K562 (cell line): ENCODE data around the gene MRPL55. TPM values are rescaled to one million over a fixed set of nuclear protein-coding genes. Genes with fewer than 3 reads are reported as not detected.
A peak's percentile ranks its signal among the peaks of the same experiment; 100 is the strongest.

Experiments used
- ATAC-seq: fragments of 200-7000 bp; cut with Tn5 transposase; 3 replicates; pipeline ENCODE4 v1.9.1; 2020; ENCODE audit warnings: moderate library complexity
- BruUV-seq: library from RNA; stranded (reverse); fragments of 400-500 nt; replicated peaks from 2 replicates; lab custom pipeline; 2021; lab: Mats Ljungman, UMichigan
- CTCF ChIA-PET: fragments of 300-600 bp; formaldehyde crosslinking; extraction: SDS; loops from one replicate; lab custom pipeline; 2021; ENCODE audit warnings: low intra/inter-chr PET ratio; lab: Yijun Ruan, JAX
- POLR2A ChIA-PET: fragments of 300-600, 350-650 bp; sonication (Branson Sonifier 250); formaldehyde crosslinking; extraction: SDS; loops from one replicate; lab custom pipeline; 2021; ENCODE audit warnings: antibody characterized with exemption, inconsistent platforms; lab: Yijun Ruan, JAX
- DNase-seq, 4 experiments: peaks; one replicate each; pipeline versions ENCODE4 v3.0.0 to v3.0.0-alpha.2; 2011 to 2018; ENCODE audit warnings: low spot score in 3 of 4, mixed read lengths in 3 of 4; ENCODE audit errors: extremely low read depth in 1 of 4
- FAIRE-seq: peaks from 2 replicates; lab custom pipeline; 2011; peaks lifted over from hg19 to GRCh38; lab: Jason Lieb, UNC
- H2AFZ ChIP-seq: 2 replicates; pipeline ENCODE4 v1.6.0; 2011; ENCODE audit warnings: low read depth, low read length, control low read depth, inconsistent platforms
- H3K27ac ChIP-seq: fragments of 200-600 bp; 3 replicates; pipeline ENCODE4 v1.8.0; 2011; ENCODE audit warnings: low read depth, mild to moderate bottlenecking, control low read depth, inconsistent platforms, low read length, moderate library complexity, mixed read lengths; ENCODE audit errors: extremely low read depth
- H3K27me3 ChIP-seq, 2 experiments: fragments of 300-600 bp in 1 of 2; 2 replicates in 1 of 2; 3 replicates in 1 of 2; pipeline versions ENCODE4 v1.6.0 to v1.8.0; 2011; ENCODE audit warnings: inconsistent platforms in 2 of 2, low read length in 2 of 2, mild to moderate bottlenecking in 1 of 2, mixed read lengths in 1 of 2, moderate library complexity in 1 of 2; ENCODE audit not compliant: control insufficient read depth in 2 of 2, insufficient read depth in 2 of 2
- H3K36me3 ChIP-seq: fragments of 300-600 bp; 3 replicates; pipeline ENCODE4 v1.8.0; 2011; ENCODE audit warnings: mild to moderate bottlenecking, low read length, inconsistent platforms; ENCODE audit not compliant: control insufficient read depth, insufficient read depth
- H3K4me1 ChIP-seq, 2 experiments: fragments of 200-600 bp in 1 of 2; replicated peaks in 1 of 2; 2 replicates in 1 of 2; 3 replicates in 1 of 2; pipeline versions ENCODE4 v1.5.1 to v1.8.0; 2011; ENCODE audit warnings: inconsistent platforms in 2 of 2, low read length in 2 of 2, mild to moderate bottlenecking in 1 of 2, mixed read lengths in 1 of 2, moderate library complexity in 1 of 2; ENCODE audit not compliant: control insufficient read depth in 2 of 2, insufficient read depth in 2 of 2
- H3K4me2 ChIP-seq: 2 replicates; pipeline ENCODE4 v1.6.1; 2011; ENCODE audit warnings: low read length, control low read depth, inconsistent platforms, mixed read lengths; ENCODE audit not compliant: insufficient read depth
- H3K4me3 ChIP-seq: fragments of 200-600 bp; sonication (generic), shearing (Covaris generic); 2 replicates; pipeline ENCODE4 v1.5.1; 2016; ENCODE audit warnings: control low read depth, inconsistent platforms
- H3K79me2 ChIP-seq: fragments of 200-600 bp; 3 replicates; pipeline ENCODE4 v1.8.0; 2011; ENCODE audit warnings: low read length, inconsistent platforms; ENCODE audit not compliant: control insufficient read depth, insufficient read depth
- H3K9ac ChIP-seq, 2 experiments: 2 replicates each; pipeline versions ENCODE4 v1.6.0 to v1.6.1; 2011; ENCODE audit warnings: low read depth in 2 of 2, low read length in 2 of 2, control low read depth in 1 of 2, inconsistent platforms in 1 of 2, mild to moderate bottlenecking in 1 of 2, mixed read lengths in 1 of 2; ENCODE audit not compliant: insufficient read depth in 1 of 2
- H3K9me1 ChIP-seq: one replicate; pipeline ENCODE4 v1.6.0; 2011; ENCODE audit warnings: inconsistent platforms, mild to moderate bottlenecking, low read length, moderate library complexity; ENCODE audit not compliant: control insufficient read depth, insufficient read depth
- H3K9me3 ChIP-seq: replicated peaks from 2 replicates; pipeline ENCODE4 v1.5.1; 2011; ENCODE audit warnings: low read depth, low read length, inconsistent platforms; ENCODE audit not compliant: control insufficient read depth, insufficient read depth
- H4K20me1 ChIP-seq: replicated peaks from 2 replicates; pipeline ENCODE4 v1.6.1; 2011; ENCODE audit warnings: low read length, inconsistent platforms, mixed read lengths; ENCODE audit not compliant: control insufficient read depth, insufficient read depth
- BRD4 ChIP-seq: fragments of 200-600 bp; sonication (generic); IDR thresholded peaks from 2 replicates; pipeline ENCODE4 v1.6.1; 2017; ENCODE audit warnings: inconsistent platforms
- HEY1 ChIP-seq: fragments of 250-450 bp; sonication (Bioruptor Pico); IDR thresholded peaks from 2 replicates; pipeline ENCODE4 v1.5.0; 2020; ENCODE audit warnings: mild to moderate bottlenecking, moderate library complexity, borderline replicate concordance
- KDM5B ChIP-seq: fragments of 200-600 bp; sonication (generic); IDR thresholded peaks from 2 replicates; pipeline ENCODE4 v1.6.1; 2012; ENCODE audit warnings: low read depth, mild to moderate bottlenecking, moderate library complexity, low read length, control low read depth, inconsistent platforms; ENCODE audit not compliant: insufficient replicate concordance
- NFE2L1 ChIP-seq: fragments of 450-650 bp; IDR thresholded peaks from 2 replicates; pipeline ENCODE4 v1.6.1; 2016; ENCODE audit warnings: missing genetic modification characterization, low read depth, mild to moderate bottlenecking, missing compliant biosample characterization, moderate library complexity, borderline replicate concordance
- RBFOX2 ChIP-seq: fragments of 200-400 bp; formaldehyde crosslinking; IDR thresholded peaks from 2 replicates; pipeline ENCODE4 v1.6.1; 2017; ENCODE audit warnings: low read depth, mild to moderate bottlenecking, low read length, moderate library complexity
- ZNF232 ChIP-seq: sonication (generic); formaldehyde crosslinking; IDR thresholded peaks from 2 replicates; pipeline ENCODE4 v1.8.0; 2022; ENCODE audit warnings: mild to moderate bottlenecking, missing genetic modification reagents
- ZNF589 ChIP-seq: fragments of 200-800 bp; sonication (Bioruptor generic); IDR thresholded peaks from 2 replicates; pipeline ENCODE4 v1.6.1; 2016; ENCODE audit warnings: low read depth, missing genetic modification characterization, missing compliant biosample characterization
- WGBS: fragments of 100-300 bp; shearing (Covaris generic); methylation state at CpG from one replicate; pipeline ENCODE4 v1.1.6; 2016; ENCODE audit warnings: low coverage, mixed read lengths; ENCODE audit not compliant: insufficient coverage; ENCODE audit errors: missing lambda C conversion rate; 5-methylcytosine and 5-hydroxymethylcytosine counted together
- in situ Hi-C: fragments of 300-500 bp; cut with MboI; formaldehyde crosslinking; loops from 4 replicates; pipeline ENCODE4 v1.15.0; 2018; ENCODE audit warnings: inconsistent platforms, mixed read lengths
- intact Hi-C: fragments of 100-400 bp; cut with micrococcal nuclease; formaldehyde crosslinking; loops from 2 replicates; pipeline ENCODE4 v1.14.2; 2022
- polyA plus RNA-seq, 8 experiments: library from polyadenylated mRNA; depleted of rRNA in 4 of 8; stranded (reverse) in 5 of 8; unstranded in 3 of 8; fragments of >200 nt; fragmentation: Nextera tagmentation in 2 of 8; fragmentation: Illumina TruSeq in 1 of 8; extraction: Ambion mirVana in 2 of 8; extraction: Trizol in 1 of 8; gene quantifications; 2 replicates each; pipeline versions ENCODE4 v1.2.1 to v1.2.3, GENCODE V29; 2011 to 2014; ENCODE audit warnings: inconsistent platforms in 1 of 8, missing spikeins in 1 of 8
- total RNA-seq, 7 experiments: library from RNA; depleted of rRNA in 6 of 7; stranded (reverse); fragments of >200 nt in 6 of 7; fragmentation: Illumina TruSeq in 2 of 7; extraction: Trizol in 2 of 7; gene quantifications; 2 replicates each; pipeline versions ENCODE4 v1.2.1 to v1.2.3, GENCODE V29; 2011 to 2021; ENCODE audit warnings: low replicate concordance in 1 of 7
- TF ChIP-seq, protein P1 (sequence below): fragments of 250-450 bp; sonication (Bioruptor Pico); IDR thresholded peaks from 2 replicates; pipeline ENCODE4 v1.5.0; 2022; ENCODE audit warnings: mild to moderate bottlenecking
- TF ChIP-seq, protein P2 (sequence below): fragments of 450-650 bp; IDR thresholded peaks from 2 replicates; pipeline ENCODE4 v1.6.1; 2017; ENCODE audit warnings: antibody characterized with exemption, mild to moderate bottlenecking

MRPL55 gene
- total and polyA plus RNA-seq, 9 of the 15 experiments (the other 6 are each of a cell fraction or from before 2014, with no cell fraction given), result 34.9 to 228 (median 81.0) TPM

DNA sequence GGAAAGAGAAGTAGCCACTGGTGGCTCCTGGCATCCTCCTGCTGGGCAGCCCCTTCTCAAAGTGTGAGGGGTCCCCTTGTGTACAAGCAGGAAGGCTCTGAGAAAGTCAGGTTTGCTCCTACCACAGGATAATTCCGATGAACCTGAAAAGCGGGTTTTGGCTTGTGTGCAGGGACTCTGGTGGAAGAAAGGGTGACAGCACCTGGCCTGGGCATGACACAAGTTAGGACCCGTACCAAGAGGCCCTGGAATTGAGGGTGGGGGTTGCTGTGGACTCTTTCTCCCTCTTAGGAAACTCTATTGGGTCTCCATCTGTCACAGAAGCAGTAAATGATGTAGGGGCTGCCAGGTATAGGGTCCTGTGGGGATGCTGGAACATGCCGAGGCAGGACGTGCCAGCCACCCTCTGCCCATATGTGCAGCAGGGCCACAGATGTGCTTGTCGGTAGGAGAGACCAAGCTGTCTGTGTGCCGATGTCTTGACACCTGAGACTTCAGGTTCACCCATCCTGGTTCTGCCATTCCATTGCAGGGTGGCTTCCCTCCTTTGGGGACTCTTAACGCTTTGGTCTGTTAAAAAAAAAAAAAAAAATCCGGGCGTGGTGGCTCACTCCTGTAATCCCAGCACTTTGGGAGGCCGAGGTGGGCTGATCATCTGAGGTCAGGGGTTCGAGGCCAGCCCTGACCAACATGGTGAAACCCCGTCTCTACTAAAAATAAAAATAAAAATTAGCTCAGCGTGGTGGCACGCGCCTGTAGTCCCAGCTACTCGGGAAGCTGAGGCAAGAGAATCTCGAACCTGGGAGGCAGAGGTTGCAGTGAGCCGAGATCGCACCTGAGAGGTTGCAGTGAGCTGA, 15.8 kb downstream of the MRPL55 start:
- POLR2A ChIA-PET, result interaction anchor here (1.0 to 7.1 kb wide), 6 partner anchors 6 to 279 kb away, joined by 3 to 92 read pairs (median 9); partner anchors contain the start of gene ARF1
- BruUV-seq, result no TSS peak
- TF ChIP-seq, protein P1, sequence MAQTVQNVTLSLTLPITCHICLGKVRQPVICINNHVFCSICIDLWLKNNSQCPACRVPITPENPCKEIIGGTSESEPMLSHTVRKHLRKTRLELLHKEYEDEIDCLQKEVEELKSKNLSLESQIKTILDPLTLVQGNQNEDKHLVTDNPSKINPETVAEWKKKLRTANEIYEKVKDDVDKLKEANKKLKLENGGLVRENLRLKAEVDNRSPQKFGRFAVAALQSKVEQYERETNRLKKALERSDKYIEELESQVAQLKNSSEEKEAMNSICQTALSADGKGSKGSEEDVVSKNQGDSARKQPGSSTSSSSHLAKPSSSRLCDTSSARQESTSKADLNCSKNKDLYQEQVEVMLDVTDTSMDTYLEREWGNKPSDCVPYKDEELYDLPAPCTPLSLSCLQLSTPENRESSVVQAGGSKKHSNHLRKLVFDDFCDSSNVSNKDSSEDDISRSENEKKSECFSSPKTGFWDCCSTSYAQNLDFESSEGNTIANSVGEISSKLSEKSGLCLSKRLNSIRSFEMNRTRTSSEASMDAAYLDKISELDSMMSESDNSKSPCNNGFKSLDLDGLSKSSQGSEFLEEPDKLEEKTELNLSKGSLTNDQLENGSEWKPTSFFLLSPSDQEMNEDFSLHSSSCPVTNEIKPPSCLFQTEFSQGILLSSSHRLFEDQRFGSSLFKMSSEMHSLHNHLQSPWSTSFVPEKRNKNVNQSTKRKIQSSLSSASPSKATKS (CRISPR knock-in tag), result no peak
- no peak for TF ChIP-seq ZNF589 (CRISPR knock-in tag)
- no peak for TF ChIP-seq HEY1
- peak; percentile 21; the same call in 1 of the 2 replicates for TF ChIP-seq RBFOX2
- TF ChIP-seq, protein P2, sequence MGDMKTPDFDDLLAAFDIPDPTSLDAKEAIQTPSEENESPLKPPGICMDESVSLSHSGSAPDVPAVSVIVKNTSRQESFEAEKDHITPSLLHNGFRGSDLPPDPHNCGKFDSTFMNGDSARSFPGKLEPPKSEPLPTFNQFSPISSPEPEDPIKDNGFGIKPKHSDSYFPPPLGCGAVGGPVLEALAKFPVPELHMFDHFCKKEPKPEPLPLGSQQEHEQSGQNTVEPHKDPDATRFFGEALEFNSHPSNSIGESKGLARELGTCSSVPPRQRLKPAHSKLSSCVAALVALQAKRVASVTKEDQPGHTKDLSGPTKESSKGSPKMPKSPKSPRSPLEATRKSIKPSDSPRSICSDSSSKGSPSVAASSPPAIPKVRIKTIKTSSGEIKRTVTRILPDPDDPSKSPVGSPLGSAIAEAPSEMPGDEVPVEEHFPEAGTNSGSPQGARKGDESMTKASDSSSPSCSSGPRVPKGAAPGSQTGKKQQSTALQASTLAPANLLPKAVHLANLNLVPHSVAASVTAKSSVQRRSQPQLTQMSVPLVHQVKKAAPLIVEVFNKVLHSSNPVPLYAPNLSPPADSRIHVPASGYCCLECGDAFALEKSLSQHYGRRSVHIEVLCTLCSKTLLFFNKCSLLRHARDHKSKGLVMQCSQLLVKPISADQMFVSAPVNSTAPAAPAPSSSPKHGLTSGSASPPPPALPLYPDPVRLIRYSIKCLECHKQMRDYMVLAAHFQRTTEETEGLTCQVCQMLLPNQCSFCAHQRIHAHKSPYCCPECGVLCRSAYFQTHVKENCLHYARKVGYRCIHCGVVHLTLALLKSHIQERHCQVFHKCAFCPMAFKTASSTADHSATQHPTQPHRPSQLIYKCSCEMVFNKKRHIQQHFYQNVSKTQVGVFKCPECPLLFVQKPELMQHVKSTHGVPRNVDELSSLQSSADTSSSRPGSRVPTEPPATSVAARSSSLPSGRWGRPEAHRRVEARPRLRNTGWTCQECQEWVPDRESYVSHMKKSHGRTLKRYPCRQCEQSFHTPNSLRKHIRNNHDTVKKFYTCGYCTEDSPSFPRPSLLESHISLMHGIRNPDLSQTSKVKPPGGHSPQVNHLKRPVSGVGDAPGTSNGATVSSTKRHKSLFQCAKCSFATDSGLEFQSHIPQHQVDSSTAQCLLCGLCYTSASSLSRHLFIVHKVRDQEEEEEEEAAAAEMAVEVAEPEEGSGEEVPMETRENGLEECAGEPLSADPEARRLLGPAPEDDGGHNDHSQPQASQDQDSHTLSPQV, result no peak
- no peak for TF ChIP-seq NFE2L1 (tag)
- no peak for TF ChIP-seq ZNF232 (CRISPR knock-in tag)
- TF ChIP-seq KDM5B, result no peak
- TF ChIP-seq BRD4, result no peak

More for the DNA sequence above, 15.8 kb downstream of the MRPL55 start:
- H4K20me1 ChIP-seq, result peaks cover 82% of the 10 kb centered on the region
- peaks cover 95% of the 10 kb centered on the region for H3K79me2 ChIP-seq
- CTCF ChIA-PET, result no interaction called here
- H3K4me1 ChIP-seq, result peaks cover 9 to 33% of the 10 kb centered on the region in 2 experiments; a peak in 2 of 5 replicates
- no peak for DNase-seq
- H3K27ac ChIP-seq, result no peak overlapping the region
- intact Hi-C loops (no loop called here), in situ Hi-C loops (no loop called here)
- no peaks in the 10 kb centered on the region for H3K27me3 ChIP-seq
- peaks cover 95% of the 10 kb centered on the region for H3K36me3 ChIP-seq
- H3K9ac ChIP-seq, result no peak overlapping the region
- no peak overlapping the region for H3K4me3 ChIP-seq
- FAIRE-seq, result no peak
- H3K9me3 ChIP-seq, result peaks cover 17% of the 10 kb centered on the region
- no peak for ATAC-seq
- peaks cover 18% of the 10 kb centered on the region for H3K9me1 ChIP-seq
- no peak overlapping the region for H2AFZ ChIP-seq
- 96% methylated on average over 17 of the region's 20 CpGs for WGBS
- no peak overlapping the region for H3K4me2 ChIP-seq
